Body of pancreas (tissue), 4 donors: ENCODE measurements around the gene PIAS3. TPM values are rescaled to one million over a fixed set of nuclear protein-coding genes. Genes with fewer than 3 reads are reported as not detected.
A peak's percentile ranks its signal among the peaks of the same experiment; 100 is the strongest.
"Not testable (repeated sequence)": the region's sequence is repeated elsewhere in the genome, so short reads cannot be mapped to it uniquely, and the experiment has no call there.

Source experiments
- ATAC-seq: fragments of 150-250 bp; one replicate; pipeline ENCODE4 v1.9.1; 2016
- DNase-seq, 4 donors: peaks; one replicate each; pipeline ENCODE4 v3.0.0-alpha.2; 2019
- H3K27ac ChIP-seq, 4 donors: fragments of 200-600 bp; sonication (generic); 1 replicate in 3 of 4; 2 replicates in 1 of 4; pipeline versions ENCODE4 v1.5.1 to v1.6.1; 2016 to 2019; ENCODE audit warnings: mild to moderate bottlenecking in 1 of 4, mixed read lengths in 1 of 4, moderate library complexity in 1 of 4
- H3K27me3 ChIP-seq, 2 donors: fragments of 200-600 bp; sonication (generic); one replicate each; pipeline ENCODE4 v1.6.0; 2016; ENCODE audit warnings: mild to moderate bottlenecking in 1 of 2
- H3K36me3 ChIP-seq, 2 donors: fragments of 200-600 bp; sonication (generic); replicated peaks in 1 of 2; 2 replicates each; pipeline ENCODE4 v1.5.1; 2016; ENCODE audit warnings: low read depth in 2 of 2; ENCODE audit not compliant: insufficient read depth in 1 of 2
- H3K4me1 ChIP-seq: fragments of 200-600 bp; sonication (generic); one replicate; pipeline ENCODE4 v1.6.0; 2016
- H3K4me3 ChIP-seq, 2 donors: fragments of 200-600 bp; sonication (generic); 1 replicate in 1 of 2; 2 replicates in 1 of 2; pipeline ENCODE4 v1.5.1; 2016 to 2019
- H3K9me3 ChIP-seq, 3 donors: fragments of 200-600 bp; sonication (generic); 1 replicate in 2 of 3; 2 replicates in 1 of 3; pipeline ENCODE4 v1.5.1; 2016
- POLR2A ChIP-seq, 3 donors: fragments of 450-650 bp; IDR thresholded peaks; one replicate each; pipeline ENCODE4 v1.6.1; 2016; ENCODE audit warnings: antibody characterized with exemption in 3 of 3, mild to moderate bottlenecking in 2 of 3
- WGBS, 2 donors: methylation state at CpG; one replicate each; pipeline ENCODE4 v1.1.5; 2017; 5-methylcytosine and 5-hydroxymethylcytosine counted together
- intact Hi-C: fragments of 100-400 bp; cut with DNase I; formaldehyde crosslinking; loops from one replicate; pipeline ENCODE4 v1.15.1; 2023
- total RNA-seq, 2 donors: library from RNA; depleted of rRNA; stranded (reverse); fragments of >200 nt; gene quantifications; one replicate each; pipeline ENCODE4 v1.1.0, GENCODE V29; 2016
- TF ChIP-seq, protein P1 (sequence below), 7 experiments: fragments of 450-650 bp in 4 of 7; fragments of 200-600 bp in 3 of 7; sonication (generic) in 3 of 7; IDR thresholded peaks; one replicate each; pipeline ENCODE4 v1.5.1; 2016 to 2019; ENCODE audit warnings: antibody characterized with exemption in 7 of 7

Gene PIAS3
- total RNA-seq, 2 donors from 2014 or later = 14.2 to 17.6 TPM

DNA sequence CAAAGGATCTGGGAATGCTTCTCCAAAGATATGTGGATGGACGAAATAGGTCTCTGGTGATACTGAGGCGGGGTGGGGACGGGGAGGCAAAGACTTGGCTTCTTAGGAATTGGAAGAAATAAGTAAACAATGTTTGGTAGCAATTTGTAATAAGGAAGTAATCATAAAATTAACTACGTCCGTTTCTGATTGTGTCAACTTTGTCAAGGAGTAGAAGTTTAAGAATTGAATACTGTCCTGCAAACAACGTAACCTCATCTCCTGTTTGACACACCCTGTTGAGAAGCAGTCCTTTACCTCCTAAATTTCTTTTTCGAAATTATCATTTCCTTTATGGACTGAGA, 34.4 kb downstream of the PIAS3 start:
- Histone ChIP-seq H3K9me3 (no peaks in the 10 kb centered on the region), H3K27me3 (no peaks in the 10 kb centered on the region), H3K4me1 (peaks cover 21% of the 10 kb centered on the region), H3K4me3 (peak overlapping the region; percentile 9 to 98), H3K27ac (peak overlapping the region; percentile 71 to 96 (median 82)), H3K36me3 (peaks cover 10 to 24% of the 10 kb centered on the region in 2 donors)
- intact Hi-C loops = no loop called here
- TF ChIP-seq, protein P1, sequence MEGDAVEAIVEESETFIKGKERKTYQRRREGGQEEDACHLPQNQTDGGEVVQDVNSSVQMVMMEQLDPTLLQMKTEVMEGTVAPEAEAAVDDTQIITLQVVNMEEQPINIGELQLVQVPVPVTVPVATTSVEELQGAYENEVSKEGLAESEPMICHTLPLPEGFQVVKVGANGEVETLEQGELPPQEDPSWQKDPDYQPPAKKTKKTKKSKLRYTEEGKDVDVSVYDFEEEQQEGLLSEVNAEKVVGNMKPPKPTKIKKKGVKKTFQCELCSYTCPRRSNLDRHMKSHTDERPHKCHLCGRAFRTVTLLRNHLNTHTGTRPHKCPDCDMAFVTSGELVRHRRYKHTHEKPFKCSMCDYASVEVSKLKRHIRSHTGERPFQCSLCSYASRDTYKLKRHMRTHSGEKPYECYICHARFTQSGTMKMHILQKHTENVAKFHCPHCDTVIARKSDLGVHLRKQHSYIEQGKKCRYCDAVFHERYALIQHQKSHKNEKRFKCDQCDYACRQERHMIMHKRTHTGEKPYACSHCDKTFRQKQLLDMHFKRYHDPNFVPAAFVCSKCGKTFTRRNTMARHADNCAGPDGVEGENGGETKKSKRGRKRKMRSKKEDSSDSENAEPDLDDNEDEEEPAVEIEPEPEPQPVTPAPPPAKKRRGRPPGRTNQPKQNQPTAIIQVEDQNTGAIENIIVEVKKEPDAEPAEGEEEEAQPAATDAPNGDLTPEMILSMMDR (IDR thresholded peaks at IDR 0.05) = no peak
- TF ChIP-seq POLR2A (IDR thresholded peaks at IDR 0.05) = no peak
- DNase-seq (no peak), ATAC-seq (no peak)
- WGBS, 2 donors = 1% methylated on average over 7 of the region's 7 CpGs

DNA sequence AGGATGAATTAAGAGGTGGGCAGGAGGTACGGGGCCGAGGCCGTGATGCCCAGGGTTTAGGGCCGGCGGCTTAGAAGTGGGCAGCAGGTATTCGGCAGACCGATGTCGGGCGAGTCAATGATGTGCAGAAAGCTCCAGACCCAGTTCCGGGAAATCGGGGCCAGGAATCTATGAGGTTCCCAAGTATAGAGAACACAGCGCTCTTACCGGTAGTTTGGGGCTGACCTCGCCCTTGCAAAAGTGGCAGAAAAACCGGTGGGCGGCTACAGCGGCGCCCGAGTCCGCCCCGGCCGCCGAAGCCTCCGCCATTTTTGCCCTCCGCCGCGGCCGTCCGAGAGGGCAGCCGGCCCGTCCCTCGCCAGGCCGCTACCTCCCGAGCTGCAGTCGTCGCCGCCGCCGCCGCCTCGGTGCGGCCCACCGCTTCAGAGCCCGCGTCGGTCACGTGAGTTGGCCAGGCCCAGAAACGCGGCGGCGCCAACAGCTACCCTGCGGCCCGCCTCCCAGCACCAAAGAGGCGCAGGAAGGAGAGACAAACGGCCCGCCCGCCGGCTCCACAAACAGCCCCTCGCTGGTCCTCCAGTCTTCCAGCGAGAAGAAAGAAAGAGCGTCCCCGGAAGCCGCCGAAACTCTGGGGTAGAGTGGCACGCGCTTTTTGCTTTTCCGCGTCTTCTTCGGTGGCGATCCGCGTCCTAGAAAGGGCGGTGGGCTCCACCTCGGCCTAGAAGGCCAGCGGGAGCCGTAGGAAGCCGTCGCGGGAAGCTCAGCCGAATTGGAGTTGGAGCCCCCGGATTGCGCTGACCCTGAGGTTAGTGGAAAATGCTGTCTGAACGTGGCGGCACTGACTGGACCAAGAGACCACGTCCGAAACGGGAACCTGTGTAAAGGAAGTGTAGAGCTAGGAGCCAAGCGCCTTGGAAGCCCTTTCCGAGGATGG, 35.0 kb downstream of the PIAS3 start, which contains the start of the genes POLR3C and RNF115:
Gene POLR3C, plus strand, starts transcription at position 636 of the 934 bp plus-strand sequence. CDS start 1,577 bp downstream, outside the sequence.
Gene RNF115, minus strand, starts transcription at position 531 of the 934 bp plus-strand sequence. Its CDS starts 222 bp downstream, at position 309.
- TF ChIP-seq POLR2A (IDR thresholded peaks at IDR 0.05) = peak; percentile 86 to 87 (median 86)
- TF ChIP-seq, protein P1 (IDR thresholded peaks at IDR 0.05) = peak in 1 of 7 experiments; percentile 10
- peak; percentile 96 for ATAC-seq
- Histone ChIP-seq H3K27ac (peak within 1 kb of the TSS; percentile 71 to 96 (median 82)), H3K27me3 (no peaks in the 10 kb centered on the region), H3K9me3 (no peaks in the 10 kb centered on the region), H3K4me1 (peaks cover 25% of the 10 kb centered on the region), H3K36me3 (peaks cover 3 to 18% of the 10 kb centered on the region in 2 donors), H3K4me3 (peak within 1 kb of the TSS; percentile 9 to 98)
- intact Hi-C loops = no loop called here
- 0 to 4% methylated on average over 37 to 85 of the region's 89 CpGs for WGBS, 2 donors
- DNase-seq = peak; percentile 89 to 94 (median 92)

DNA sequence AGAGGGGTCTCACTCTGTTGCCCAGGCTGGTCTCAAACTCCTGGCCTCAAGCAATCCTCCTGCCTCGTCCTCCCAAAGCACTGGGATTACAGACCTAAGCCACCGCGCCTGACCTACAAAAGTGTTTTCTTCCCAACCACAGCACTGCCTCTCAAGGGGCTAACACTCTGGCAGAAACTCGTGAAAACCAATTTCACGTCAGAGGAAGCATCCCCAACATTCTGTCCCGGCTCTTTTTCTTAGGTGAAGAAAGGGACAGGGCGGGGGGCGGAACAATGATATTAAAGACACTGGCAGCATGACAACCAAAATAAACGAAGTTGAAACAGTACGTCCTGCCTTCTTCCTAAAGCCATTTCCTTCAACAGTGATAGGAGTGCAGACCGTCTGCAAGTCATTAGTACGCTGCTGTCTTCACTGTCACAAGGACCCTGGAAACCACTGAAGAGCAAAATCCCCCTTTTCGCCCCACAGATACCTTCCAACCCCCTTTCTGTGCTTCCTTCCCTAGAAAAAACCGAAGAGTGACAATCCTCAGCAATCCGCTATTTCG, 36.0 kb downstream of the PIAS3 start:
- H3K4me3 ChIP-seq, DNase-seq, H3K9me3 ChIP-seq, ATAC-seq, intact Hi-C loops, H3K27me3 ChIP-seq, H3K27ac ChIP-seq: not testable (repeated sequence)
- Histone ChIP-seq H3K4me1 (peaks cover 25% of the 10 kb centered on the region), H3K36me3 (peaks cover 0 to 12% of the 10 kb centered on the region in 2 donors)
- no CpG with 5 or more reads among the region's 16 CpGs for WGBS, 2 donors

DNA sequence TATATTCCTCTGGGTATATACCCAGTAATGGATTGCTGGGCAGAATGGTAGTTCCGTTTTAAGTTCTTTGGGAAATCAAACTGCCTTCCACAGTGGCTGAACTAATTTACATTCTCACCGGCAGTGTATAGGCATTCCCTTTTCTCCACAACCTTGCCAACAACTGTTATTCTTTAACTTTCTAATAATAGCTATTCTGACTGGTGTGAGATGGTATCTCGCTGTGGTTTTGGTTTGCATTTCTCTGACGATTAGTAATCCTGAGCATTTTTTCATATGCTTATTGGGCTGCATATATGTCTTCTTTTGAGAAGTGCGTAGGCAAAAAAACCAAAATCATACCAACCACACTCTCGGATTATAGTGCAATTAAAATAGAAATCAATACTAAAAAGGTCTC, 40.8 kb downstream of the PIAS3 start:
- intact Hi-C loops, H3K9me3 ChIP-seq, H3K4me3 ChIP-seq, H3K27me3 ChIP-seq, DNase-seq, H3K36me3 ChIP-seq, H3K27ac ChIP-seq: not testable (repeated sequence)
- 3 to 17% methylated on average over 2 of the region's 6 CpGs for WGBS, 2 donors
- ATAC-seq = peak; percentile 47
- peaks cover 10% of the 10 kb centered on the region for H3K4me1 ChIP-seq

DNA sequence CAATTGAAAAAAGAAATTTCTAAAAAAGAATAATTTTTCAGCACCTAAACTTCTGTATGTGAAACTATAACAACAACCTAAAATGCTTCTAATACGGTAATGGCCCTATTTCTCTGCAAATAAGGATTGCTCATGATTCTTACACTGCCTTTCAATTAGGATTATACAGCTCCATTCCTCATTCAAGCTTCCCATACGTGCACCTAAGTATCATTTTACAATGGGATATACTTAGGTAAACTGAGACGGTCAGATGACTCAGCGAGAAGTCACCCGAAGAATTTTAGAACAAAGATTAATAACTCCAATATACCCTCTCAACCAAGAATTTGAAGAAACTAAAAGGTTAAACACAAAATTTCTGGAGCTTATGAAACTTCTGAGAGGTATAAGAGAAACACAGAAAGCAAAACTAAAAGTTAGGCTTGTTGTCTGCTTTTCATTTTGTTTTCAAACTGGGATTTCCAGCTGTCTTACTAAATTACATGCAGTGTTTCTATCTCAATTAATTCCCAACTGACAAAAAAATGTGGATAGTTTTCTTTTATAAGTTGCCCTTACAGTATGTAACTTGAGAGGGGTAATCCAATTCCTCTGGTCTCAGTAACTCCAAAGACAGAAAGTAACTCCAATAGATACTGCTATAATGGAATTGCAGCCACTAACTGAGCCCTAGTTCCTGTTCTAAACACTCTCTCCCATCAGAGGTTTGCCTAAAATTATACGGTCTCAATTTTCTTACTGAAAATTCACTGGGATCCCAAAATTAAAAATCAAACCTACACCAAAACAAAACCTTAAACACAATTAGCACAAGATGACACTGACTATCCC, 45.7 kb downstream of the PIAS3 start:
- WGBS, 2 donors = 62 to 73% methylated on average over 5 to 6 of the region's 6 CpGs
- H3K4me1 ChIP-seq, H3K27me3 ChIP-seq, H3K4me3 ChIP-seq, H3K36me3 ChIP-seq, ATAC-seq, H3K9me3 ChIP-seq, intact Hi-C loops, DNase-seq, H3K27ac ChIP-seq: not testable (repeated sequence)
